Epithelial cell of proximal tubule (primary cell): ENCODE measurements around the gene NPIPB8. TPM values are rescaled to one million over a fixed set of nuclear protein-coding genes. Genes with fewer than 3 reads are reported as not detected.
A peak's percentile ranks its signal among the peaks of the same experiment; 100 is the strongest.
"Not testable (repeated sequence)": the region's sequence is repeated elsewhere in the genome, so short reads cannot be mapped to it uniquely, and the experiment has no call there.

Experiments used
- DNase-seq: peaks from one replicate; pipeline ENCODE4 v3.0.0-alpha.2; 2011; ENCODE audit warnings: low read depth
- H3K4me3 ChIP-seq: 2 replicates; pipeline ENCODE4 v1.5.1; 2011; ENCODE audit warnings: low read depth, mild to moderate bottlenecking, low read length
- total RNA-seq: library from RNA; depleted of rRNA; stranded (reverse); fragments of >200 nt; gene quantifications from 2 replicates; pipeline ENCODE4 v1.2.3, GENCODE V29; 2015
- TF ChIP-seq, protein P1 (sequence below): conservative IDR thresholded peaks from 2 replicates; pipeline ENCODE4 v1.5.1; 2012; ENCODE audit warnings: low read depth, mild to moderate bottlenecking, low read length

Gene NPIPB8
- total RNA-seq, 1 donor from 2014 or later, result not detected

DNA sequence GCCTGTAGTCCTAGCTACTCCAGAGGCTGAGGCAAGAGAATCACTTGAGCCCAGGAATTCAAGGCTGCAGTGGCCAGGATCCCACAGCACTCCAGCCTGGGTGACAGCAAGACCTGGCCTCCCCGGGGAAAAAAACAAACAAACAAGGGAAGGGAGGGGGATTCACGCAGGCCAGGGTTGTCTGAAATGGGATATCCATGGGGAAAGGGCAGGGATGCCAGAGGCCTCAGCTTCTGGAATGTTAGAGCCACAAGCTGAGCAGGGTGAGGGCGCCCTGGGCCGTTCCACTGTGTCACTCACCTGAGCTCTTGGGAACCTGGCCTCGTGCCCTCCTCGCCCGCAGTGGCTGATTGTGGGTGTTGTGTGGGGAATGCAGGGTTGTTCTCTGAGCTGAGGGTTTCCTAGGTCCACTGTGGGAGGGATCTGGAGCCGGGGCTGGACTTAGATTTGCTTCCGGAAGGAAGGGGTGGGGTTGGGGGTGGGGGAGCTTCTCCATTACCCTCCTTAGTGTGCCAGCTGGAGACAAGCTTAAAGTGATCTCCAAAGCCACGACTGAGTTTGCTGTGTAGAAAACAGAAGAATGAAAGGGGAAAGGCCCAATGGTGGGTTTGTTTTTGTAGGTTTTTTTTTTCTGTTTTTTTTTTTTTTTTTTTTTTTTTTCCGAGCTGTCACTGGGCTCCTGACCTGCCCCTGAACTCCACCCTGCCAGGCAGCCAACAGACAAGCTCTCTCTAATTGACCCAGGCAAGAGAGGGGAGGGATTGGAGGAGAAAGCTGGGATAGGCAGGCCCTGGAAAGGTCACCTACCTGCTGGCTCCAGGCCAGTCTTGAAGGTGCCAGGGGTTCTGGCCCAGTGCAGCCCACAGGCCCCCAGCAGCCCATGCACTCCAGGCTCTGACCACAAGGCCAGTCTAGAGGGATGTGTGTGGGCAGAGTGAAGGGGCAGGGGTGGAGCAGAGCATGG is 28.0 kb upstream of the NPIPB8 start, which contains the start of gene SULT1A1:
TSS of gene SULT1A1 (minus strand) at position 414 of the 964 bp plus-strand sequence. CDS start 1,189 bp downstream, outside the sequence.
- TF ChIP-seq, protein P1, sequence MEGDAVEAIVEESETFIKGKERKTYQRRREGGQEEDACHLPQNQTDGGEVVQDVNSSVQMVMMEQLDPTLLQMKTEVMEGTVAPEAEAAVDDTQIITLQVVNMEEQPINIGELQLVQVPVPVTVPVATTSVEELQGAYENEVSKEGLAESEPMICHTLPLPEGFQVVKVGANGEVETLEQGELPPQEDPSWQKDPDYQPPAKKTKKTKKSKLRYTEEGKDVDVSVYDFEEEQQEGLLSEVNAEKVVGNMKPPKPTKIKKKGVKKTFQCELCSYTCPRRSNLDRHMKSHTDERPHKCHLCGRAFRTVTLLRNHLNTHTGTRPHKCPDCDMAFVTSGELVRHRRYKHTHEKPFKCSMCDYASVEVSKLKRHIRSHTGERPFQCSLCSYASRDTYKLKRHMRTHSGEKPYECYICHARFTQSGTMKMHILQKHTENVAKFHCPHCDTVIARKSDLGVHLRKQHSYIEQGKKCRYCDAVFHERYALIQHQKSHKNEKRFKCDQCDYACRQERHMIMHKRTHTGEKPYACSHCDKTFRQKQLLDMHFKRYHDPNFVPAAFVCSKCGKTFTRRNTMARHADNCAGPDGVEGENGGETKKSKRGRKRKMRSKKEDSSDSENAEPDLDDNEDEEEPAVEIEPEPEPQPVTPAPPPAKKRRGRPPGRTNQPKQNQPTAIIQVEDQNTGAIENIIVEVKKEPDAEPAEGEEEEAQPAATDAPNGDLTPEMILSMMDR, result no peak
- no peak for DNase-seq
- peak within 1 kb of the TSS; percentile 27 for H3K4me3 ChIP-seq

DNA sequence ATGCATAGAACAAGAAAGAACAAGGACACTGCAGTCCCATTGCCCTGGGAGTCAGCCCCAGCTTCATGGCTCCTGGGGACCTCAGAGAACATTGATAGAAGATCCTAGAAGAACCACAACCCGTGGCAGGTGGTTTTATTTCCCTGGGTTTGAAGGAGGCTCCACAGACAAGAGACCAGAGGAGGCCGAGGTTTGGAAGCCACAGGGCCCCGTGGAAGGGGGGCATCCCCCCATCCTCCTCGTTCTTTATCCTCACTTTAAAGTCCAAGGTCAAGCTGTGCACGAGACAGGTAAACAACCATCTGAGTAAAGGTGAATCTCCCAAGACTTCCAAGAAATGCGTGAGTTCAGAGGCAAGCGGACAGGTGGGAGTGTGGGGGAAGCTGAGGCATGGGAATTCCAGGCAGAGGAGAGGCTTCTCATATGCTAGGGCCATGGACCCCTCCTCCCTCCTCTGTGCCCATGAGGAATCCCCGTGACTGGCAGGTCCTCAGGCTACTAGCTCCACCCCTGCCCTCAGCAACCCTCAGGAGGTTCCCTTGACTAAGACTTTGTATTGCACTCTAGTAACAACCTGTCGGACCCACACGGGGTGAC is 27.2 kb upstream of the NPIPB8 start:
- DNase-seq, result no peak
- H3K4me3 ChIP-seq, result no peak overlapping the region
- TF ChIP-seq, protein P1, result no peak

DNA sequence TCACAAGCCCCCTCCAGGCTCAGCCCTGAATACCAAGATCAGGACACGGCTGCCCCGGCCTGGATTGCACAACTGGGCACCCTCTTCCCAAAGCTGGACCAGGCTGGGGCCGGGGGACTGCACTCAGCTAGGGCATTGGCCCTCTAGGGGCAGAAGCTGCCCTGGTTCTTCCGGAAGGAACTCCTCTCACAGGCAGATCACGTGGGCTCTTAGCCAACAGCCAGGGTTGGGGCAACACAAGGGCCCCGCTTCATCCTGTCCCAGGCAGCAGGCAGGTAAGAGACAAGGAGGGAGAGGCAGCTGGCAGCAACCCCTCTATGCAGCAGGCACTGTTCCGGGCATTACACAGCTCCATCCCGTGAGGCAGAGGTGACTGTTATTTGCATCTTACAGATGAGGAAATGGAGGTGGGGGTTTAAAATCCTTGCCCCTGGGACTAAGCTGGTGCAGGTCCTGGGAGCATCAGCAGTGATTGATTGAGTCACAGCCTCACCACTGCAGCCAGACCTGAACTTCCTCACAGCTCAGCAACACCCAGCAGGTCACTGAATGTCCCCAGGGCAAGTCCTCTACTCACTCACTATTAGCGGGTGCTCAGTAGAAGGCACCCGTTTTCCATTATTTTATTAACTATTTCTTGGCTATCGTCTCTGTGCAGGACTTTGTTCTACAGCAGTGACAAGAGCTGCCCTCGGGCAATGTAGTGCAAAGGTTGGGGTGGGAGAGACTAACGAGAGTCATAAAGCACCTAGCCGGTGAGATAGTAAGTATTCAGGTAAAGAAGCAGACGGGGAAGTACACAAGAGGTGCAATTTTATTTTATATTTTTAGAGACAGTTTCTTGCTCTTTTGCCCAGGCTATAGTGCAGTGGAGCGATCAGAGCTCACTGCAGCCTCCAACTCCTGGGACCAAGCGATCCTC is 25.2 kb upstream of the NPIPB8 start:
- not testable (repeated sequence) for H3K4me3 ChIP-seq, DNase-seq

DNA sequence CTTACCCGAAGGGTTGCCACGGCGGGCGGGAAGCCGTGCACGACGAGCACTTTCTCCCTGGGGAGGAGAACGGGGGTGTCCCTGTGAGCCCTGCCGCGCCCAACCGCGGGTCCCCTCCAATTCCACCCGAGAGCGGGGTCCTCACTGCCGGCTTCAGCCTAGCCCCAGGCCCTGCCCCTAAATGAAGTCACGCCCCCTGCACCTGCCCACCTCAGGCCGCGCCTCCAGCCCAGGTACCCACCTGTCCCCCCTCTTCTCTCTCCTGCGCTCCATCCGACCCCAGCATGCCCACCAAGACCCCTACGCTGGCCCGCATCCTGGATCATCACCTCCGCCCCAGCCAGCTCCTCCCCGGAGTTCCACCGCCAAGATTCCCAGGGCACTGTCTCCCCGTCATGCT is 24.0 kb upstream of the NPIPB8 start:
- H3K4me3 ChIP-seq, DNase-seq: not testable (repeated sequence)

DNA sequence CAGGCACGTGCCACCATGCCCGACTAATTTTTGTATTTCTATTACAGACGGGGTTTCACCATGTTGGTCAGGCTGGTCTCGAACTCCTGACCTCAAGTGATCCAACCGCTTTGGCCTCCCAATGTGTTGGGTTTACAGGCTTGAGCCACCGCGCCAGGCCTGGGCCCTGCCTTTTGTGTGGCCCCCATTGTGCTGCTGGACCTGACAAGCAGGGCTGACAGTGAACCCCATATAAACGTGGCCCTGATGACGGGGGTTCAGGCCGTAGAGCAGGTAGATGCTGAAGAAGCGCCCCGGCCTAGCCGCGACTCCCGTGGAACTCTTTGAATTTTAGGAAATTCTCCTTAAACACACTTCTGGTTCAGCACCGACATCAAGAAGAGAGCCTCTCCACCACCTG is 23.3 kb upstream of the NPIPB8 start:
- H3K4me3 ChIP-seq, result not testable (repeated sequence)

DNA sequence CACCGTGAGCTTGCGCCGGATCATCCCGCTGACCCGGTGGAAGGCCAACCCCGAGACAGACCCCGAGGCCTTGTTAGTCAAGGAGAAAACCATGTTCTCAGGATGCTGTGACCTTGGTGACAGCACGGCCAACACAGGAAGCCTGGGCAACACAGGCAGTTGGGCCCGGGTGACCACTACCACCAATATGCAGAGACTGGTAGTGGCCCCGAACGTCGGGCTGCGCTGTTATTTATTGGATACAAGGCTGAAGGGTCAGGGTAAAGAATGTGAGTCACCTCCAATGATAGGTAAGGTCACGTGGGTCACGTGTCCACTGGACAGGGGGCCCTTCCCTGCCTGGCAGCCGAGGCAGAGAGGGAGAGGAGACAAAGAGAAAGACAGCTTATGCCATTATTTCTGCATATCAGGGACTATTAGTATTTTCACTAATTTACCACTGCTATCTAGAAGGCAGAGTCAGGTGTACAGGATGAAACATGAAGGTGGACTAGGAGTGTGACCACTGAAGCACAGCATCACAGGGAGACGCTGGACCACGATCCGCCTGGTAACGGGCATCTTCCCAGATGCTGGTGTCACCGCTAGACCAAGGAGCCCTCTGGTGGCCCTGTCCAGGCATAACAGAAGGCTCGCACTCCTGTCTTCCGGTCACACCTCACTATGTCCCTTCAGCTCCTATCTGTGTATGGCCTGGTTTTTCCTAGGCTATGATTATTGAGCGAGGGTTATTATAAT is 22.2 kb upstream of the NPIPB8 start:
- TF ChIP-seq, protein P1, result peak; percentile 67
- H3K4me3 ChIP-seq, DNase-seq: not testable (repeated sequence)

More for the DNA sequence above, 23.3 kb upstream of the NPIPB8 start:
- not testable (repeated sequence) for DNase-seq

DNA sequence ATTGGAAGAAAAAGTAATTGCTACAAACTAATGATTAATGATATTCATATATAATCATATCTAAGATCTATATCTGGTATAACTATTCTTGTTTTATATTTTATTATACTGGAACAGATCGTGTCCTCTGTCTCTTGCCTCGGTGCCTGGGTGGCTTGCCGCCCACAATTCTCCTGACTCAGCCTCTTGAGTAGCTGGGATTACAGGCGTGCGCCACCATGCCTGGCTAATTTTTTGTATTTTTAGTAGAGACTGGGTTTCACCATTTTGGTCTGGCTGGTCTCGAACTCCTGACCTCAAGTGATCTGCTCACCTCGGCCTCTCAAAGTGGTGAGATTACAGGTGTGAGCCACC is 21.7 kb upstream of the NPIPB8 start:
- DNase-seq, H3K4me3 ChIP-seq: not testable (repeated sequence)

DNA sequence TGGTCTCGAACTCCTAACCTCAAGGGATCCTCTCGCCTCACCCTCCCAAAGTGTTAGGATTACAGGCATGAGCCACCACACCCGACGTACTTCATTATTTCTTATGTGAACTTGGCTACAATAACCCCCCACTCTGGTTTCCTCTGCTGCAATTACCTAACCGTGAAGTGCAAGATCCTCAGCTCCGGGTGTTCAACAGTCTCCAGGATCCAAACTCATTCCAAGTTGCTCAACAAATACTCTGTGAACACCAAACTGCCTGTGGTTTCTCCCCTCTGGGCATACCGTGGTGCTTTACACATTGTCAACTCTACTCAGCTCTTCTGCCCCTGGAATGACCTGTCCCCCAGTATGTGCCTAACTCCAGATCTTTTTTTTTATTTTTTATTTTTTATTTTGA is 21.2 kb upstream of the NPIPB8 start:
- no peak overlapping the region for H3K4me3 ChIP-seq
- no peak for DNase-seq
- TF ChIP-seq, protein P1, result no peak
